Vagina (tissue), 2 donors: Measurements from ENCODE around the gene DGKI. TPM values are rescaled to one million over a fixed set of nuclear protein-coding genes. Genes with fewer than 3 reads are reported as not detected.

Experiments used
- DNase-seq, 2 donors: peaks; one replicate each; pipeline ENCODE4 v3.0.0-alpha.2; 2017; ENCODE audit errors: extremely low spot score in 2 of 2
- H3K27ac ChIP-seq: fragments of 200-600 bp; sonication (generic); one replicate; pipeline ENCODE4 v1.5.1; 2019
- H3K27me3 ChIP-seq: fragments of 200-600 bp; sonication (generic); one replicate; pipeline ENCODE4 v1.5.1; 2019
- H3K36me3 ChIP-seq, 2 donors: fragments of 200-600 bp; sonication (generic); one replicate each; pipeline ENCODE4 v1.5.1; 2017 to 2019
- H3K4me1 ChIP-seq: fragments of 200-600 bp; sonication (generic); one replicate; pipeline ENCODE4 v1.5.1; 2019
- H3K4me3 ChIP-seq, 2 donors: fragments of 200-600 bp; sonication (generic); 1 replicate in 1 of 2; 2 replicates in 1 of 2; pipeline ENCODE4 v1.5.1; 2016 to 2019
- H3K9me3 ChIP-seq: fragments of 200-600 bp; sonication (generic); one replicate; pipeline ENCODE4 v1.5.1; 2019
- POLR2A ChIP-seq, 2 donors: fragments of 450-650 bp; IDR thresholded peaks; one replicate each; pipeline ENCODE4 v1.6.1; 2017; ENCODE audit warnings: antibody characterized with exemption in 2 of 2, mild to moderate bottlenecking in 2 of 2, moderate library complexity in 2 of 2
- POLR2AphosphoS5 ChIP-seq, 2 donors: sonication (generic); formaldehyde crosslinking; IDR thresholded peaks; one replicate each; pipeline ENCODE4 v1.9.0; 2017; ENCODE audit warnings: antibody characterized with exemption in 2 of 2, mild to moderate bottlenecking in 2 of 2, low read depth in 1 of 2; ENCODE audit not compliant: insufficient read depth in 1 of 2
- intact Hi-C: fragments of 100-400 bp; cut with DNase I; formaldehyde crosslinking; loops from one replicate; pipeline ENCODE4 v1.15.1; 2023
- total RNA-seq: library from RNA; depleted of rRNA; stranded (reverse); fragments of >200 nt; gene quantifications from one replicate; pipeline ENCODE4 v1.2.3, GENCODE V29; 2016
- TF ChIP-seq, protein P1 (sequence below), 3 experiments: fragments of 450-650 bp in 2 of 3; fragments of 200-600 bp in 1 of 3; sonication (generic) in 1 of 3; IDR thresholded peaks; one replicate each; pipeline ENCODE4 v1.5.1; 2017 to 2019; ENCODE audit warnings: antibody characterized with exemption in 3 of 3, mild to moderate bottlenecking in 2 of 3, moderate library complexity in 2 of 3

The DGKI gene
- total RNA-seq, 1 donor from 2014 or later = 1.2 TPM

DNA sequence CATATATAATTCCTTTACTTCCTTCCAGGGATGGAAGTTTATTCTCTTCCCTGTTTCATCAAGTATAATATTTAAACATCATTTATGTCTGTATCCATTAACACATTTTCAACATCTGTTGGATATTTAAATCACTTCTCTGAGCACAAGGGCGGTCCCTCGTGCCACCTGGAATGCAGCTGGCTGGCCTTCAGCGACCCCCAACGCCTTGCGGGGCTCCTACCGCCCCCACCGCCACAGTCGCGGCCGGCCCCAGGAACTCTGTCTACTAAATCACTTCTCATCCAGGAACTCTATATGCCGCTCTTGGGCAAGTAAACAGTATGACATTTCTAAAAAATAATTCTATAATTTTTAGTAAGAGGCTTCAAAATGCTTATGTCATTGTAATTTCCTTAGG lies 282.1 kb downstream of the DGKI start:
- TF ChIP-seq, protein P1, sequence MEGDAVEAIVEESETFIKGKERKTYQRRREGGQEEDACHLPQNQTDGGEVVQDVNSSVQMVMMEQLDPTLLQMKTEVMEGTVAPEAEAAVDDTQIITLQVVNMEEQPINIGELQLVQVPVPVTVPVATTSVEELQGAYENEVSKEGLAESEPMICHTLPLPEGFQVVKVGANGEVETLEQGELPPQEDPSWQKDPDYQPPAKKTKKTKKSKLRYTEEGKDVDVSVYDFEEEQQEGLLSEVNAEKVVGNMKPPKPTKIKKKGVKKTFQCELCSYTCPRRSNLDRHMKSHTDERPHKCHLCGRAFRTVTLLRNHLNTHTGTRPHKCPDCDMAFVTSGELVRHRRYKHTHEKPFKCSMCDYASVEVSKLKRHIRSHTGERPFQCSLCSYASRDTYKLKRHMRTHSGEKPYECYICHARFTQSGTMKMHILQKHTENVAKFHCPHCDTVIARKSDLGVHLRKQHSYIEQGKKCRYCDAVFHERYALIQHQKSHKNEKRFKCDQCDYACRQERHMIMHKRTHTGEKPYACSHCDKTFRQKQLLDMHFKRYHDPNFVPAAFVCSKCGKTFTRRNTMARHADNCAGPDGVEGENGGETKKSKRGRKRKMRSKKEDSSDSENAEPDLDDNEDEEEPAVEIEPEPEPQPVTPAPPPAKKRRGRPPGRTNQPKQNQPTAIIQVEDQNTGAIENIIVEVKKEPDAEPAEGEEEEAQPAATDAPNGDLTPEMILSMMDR (IDR thresholded peaks at IDR 0.05) = no peak
- TF ChIP-seq POLR2AphosphoS5 (IDR thresholded peaks at IDR 0.05; ENCODE audit: insufficient read depth in 1 of 2, low read depth in 1 of 2) (no peak), POLR2A (IDR thresholded peaks at IDR 0.05) (no peak)
- Histone ChIP-seq H3K27ac (no peak overlapping the region), H3K36me3 (no peaks in the 10 kb centered on the region), H3K4me3 (no peak overlapping the region), H3K9me3 (no peaks in the 10 kb centered on the region), H3K27me3 (no peaks in the 10 kb centered on the region), H3K4me1 (no peaks in the 10 kb centered on the region)
- no peak for DNase-seq
- intact Hi-C loops = no loop called here

DNA sequence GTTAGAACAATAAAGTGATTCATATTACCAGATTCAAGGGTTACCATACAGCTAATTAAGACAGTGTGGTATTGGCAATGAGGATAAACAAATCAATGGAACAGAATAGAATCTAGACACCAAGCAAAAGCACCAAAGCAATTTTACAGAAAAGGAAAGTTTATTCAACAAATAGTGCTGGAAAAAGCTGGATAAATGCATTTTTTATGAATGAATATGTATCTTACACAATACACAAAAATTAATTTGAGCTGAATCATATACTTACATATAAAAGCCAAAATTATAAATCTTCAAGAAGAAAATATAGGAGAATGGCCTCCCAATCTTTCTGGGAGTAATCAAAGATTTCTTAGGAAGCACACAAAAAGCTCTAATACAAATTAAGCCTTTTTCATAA lies 282.8 kb downstream of the DGKI start:
- Histone ChIP-seq H3K4me1 (no peaks in the 10 kb centered on the region), H3K27ac (no peak overlapping the region), H3K4me3 (no peak overlapping the region), H3K36me3 (no peaks in the 10 kb centered on the region), H3K9me3 (no peaks in the 10 kb centered on the region), H3K27me3 (no peaks in the 10 kb centered on the region)
- no peak for DNase-seq
- intact Hi-C loops = no loop called here
- TF ChIP-seq POLR2A (IDR thresholded peaks at IDR 0.05) (no peak), POLR2AphosphoS5 (IDR thresholded peaks at IDR 0.05; ENCODE audit: insufficient read depth in 1 of 2, low read depth in 1 of 2) (no peak)
- TF ChIP-seq, protein P1 (IDR thresholded peaks at IDR 0.05) = no peak

DNA sequence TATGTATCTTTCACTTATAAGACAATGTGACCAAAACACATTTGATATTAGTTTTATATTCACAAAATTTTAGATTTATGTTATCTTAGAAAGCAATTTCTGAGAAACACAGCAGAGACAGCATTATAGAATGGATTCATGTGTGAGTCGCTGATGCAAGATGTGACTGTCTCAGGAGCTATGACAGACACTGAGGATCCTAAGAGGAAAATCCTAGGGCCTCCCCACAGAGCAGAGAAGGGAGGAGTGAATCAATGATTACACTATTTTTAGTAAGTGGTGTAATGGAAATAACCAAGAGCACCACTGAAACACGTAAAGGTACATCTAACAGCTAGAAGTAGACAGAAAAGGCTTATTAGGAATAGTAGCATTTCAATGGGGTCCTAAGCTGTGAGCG lies 299.3 kb downstream of the DGKI start:
- no peak overlapping the region for H3K4me3 ChIP-seq
- no peaks in the 10 kb centered on the region for H3K4me1 ChIP-seq
- H3K27me3 ChIP-seq = no peaks in the 10 kb centered on the region
- intact Hi-C loops = no loop called here
- no peaks in the 10 kb centered on the region for H3K9me3 ChIP-seq
- H3K27ac ChIP-seq = no peak overlapping the region
- DNase-seq = no peak
- H3K36me3 ChIP-seq = no peaks in the 10 kb centered on the region
- TF ChIP-seq, protein P1 (IDR thresholded peaks at IDR 0.05) = no peak
- TF ChIP-seq POLR2A (IDR thresholded peaks at IDR 0.05) (no peak), POLR2AphosphoS5 (IDR thresholded peaks at IDR 0.05; ENCODE audit: insufficient read depth in 1 of 2, low read depth in 1 of 2) (no peak)

DNA sequence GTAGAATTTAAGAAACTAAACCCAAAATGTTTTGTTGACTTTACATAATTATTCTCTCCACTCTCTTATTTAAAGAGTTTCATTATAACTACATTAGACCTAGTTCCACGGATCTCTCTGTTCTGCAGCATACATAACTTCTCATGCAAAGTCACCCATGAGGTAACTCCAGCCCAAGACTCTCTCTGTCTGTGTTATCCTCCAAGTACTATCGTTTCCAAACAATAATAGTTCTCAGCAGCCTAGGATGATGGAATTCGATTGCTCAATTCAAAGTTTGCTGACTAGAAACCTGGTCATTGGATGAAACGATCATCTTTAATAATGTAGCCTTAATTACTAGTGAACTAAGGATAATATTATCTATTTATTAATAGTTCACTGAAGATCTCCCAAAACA lies 300.1 kb downstream of the DGKI start:
- no peaks in the 10 kb centered on the region for H3K27me3 ChIP-seq
- intact Hi-C loops = no loop called here
- no peaks in the 10 kb centered on the region for H3K4me1 ChIP-seq
- H3K27ac ChIP-seq = no peak overlapping the region
- TF ChIP-seq POLR2A (IDR thresholded peaks at IDR 0.05) = no peak
- TF ChIP-seq POLR2AphosphoS5 (IDR thresholded peaks at IDR 0.05; ENCODE audit: insufficient read depth in 1 of 2, low read depth in 1 of 2) = no peak
- TF ChIP-seq, protein P1 (IDR thresholded peaks at IDR 0.05) = no peak
- H3K36me3 ChIP-seq = no peaks in the 10 kb centered on the region
- no peak overlapping the region for H3K4me3 ChIP-seq
- H3K9me3 ChIP-seq = no peaks in the 10 kb centered on the region
- no peak for DNase-seq

DNA sequence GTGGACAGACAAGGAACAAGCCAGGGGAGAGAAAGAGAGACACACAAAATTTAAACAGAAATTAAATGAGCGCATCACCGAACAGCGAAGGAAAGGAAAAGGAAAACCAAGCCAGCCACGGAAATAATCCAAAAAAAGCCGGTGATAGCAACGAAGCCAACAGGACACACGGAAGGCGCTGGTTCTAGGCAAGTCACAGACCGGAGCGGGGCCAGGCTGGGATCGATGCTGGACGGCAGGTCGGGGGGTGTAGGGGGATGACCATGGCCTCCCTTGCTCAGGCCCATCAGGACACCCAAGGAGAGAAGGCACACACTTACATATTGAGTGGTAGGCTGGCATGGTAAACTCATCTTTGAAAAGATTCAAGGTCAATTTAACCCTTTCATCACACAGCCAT lies 300.8 kb downstream of the DGKI start:
- no peak overlapping the region for H3K4me3 ChIP-seq
- no peaks in the 10 kb centered on the region for H3K36me3 ChIP-seq
- no peaks in the 10 kb centered on the region for H3K4me1 ChIP-seq
- no peak overlapping the region for H3K27ac ChIP-seq
- no peaks in the 10 kb centered on the region for H3K27me3 ChIP-seq
- no peak for DNase-seq
- H3K9me3 ChIP-seq = no peaks in the 10 kb centered on the region
- TF ChIP-seq POLR2AphosphoS5 (IDR thresholded peaks at IDR 0.05; ENCODE audit: insufficient read depth in 1 of 2, low read depth in 1 of 2) (no peak), POLR2A (IDR thresholded peaks at IDR 0.05) (no peak)
- TF ChIP-seq, protein P1 (IDR thresholded peaks at IDR 0.05) = no peak
- intact Hi-C loops = no loop called here
